H9 (cell line): ENCODE results near the gene ZBTB44. TPM values are rescaled to one million over a fixed set of nuclear protein-coding genes. Genes with fewer than 3 reads are reported as not detected.

Experiments used
- DNase-seq: peaks from one replicate; pipeline ENCODE4 v3.0.0-alpha.2; 2017
- H2AFZ ChIP-seq: one replicate; pipeline ENCODE4 v1.6.1; 2013; ENCODE audit warnings: mild to moderate bottlenecking, low read length, control low read depth, moderate library complexity
- H2AK5ac ChIP-seq: 2 replicates; pipeline ENCODE4 v1.6.1; 2013; ENCODE audit warnings: low read length, control low read depth, mixed read lengths; ENCODE audit not compliant: insufficient read length
- H2BK120ac ChIP-seq: one replicate; pipeline ENCODE4 v1.6.1; 2013; ENCODE audit warnings: low read depth, mild to moderate bottlenecking, low read length, control low read depth, inconsistent platforms; ENCODE audit not compliant: poor library complexity, severe bottlenecking
- H2BK12ac ChIP-seq: 2 replicates; pipeline ENCODE4 v1.6.1; 2013; ENCODE audit warnings: low read length, control low read depth, mixed read lengths, low read depth; ENCODE audit not compliant: insufficient read length
- H2BK15ac ChIP-seq: 2 replicates; pipeline ENCODE4 v1.6.1; 2013; ENCODE audit warnings: low read depth, low read length, control low read depth
- H2BK20ac ChIP-seq: one replicate; pipeline ENCODE4 v1.6.1; 2013; ENCODE audit warnings: low read depth, mild to moderate bottlenecking, low read length, control low read depth, inconsistent platforms; ENCODE audit not compliant: poor library complexity, severe bottlenecking
- H2BK5ac ChIP-seq: 2 replicates; pipeline ENCODE4 v1.6.1; 2013; ENCODE audit warnings: low read length, control low read depth, mixed read lengths; ENCODE audit not compliant: insufficient read length
- H3K14ac ChIP-seq: 2 replicates; pipeline ENCODE4 v1.6.1; 2013; ENCODE audit warnings: low read length, control low read depth; ENCODE audit not compliant: insufficient read depth
- H3K18ac ChIP-seq: 2 replicates; pipeline ENCODE4 v1.6.1; 2013; ENCODE audit warnings: low read depth, mild to moderate bottlenecking, mixed read lengths, low read length, control low read depth; ENCODE audit not compliant: insufficient read length
- H3K23ac ChIP-seq: 2 replicates; pipeline ENCODE4 v1.6.1; 2013; ENCODE audit warnings: low read length, control low read depth, mixed read lengths, low read depth; ENCODE audit not compliant: insufficient read length
- H3K23me2 ChIP-seq: 2 replicates; pipeline ENCODE4 v1.6.1; 2013; ENCODE audit warnings: low read depth, mild to moderate bottlenecking, mixed read lengths, low read length, control low read depth; ENCODE audit not compliant: insufficient read length, poor library complexity, severe bottlenecking
- H3K27ac ChIP-seq: 2 replicates; pipeline ENCODE4 v1.5.1; 2013; ENCODE audit warnings: low read length, control low read depth, mixed read lengths, low read depth; ENCODE audit not compliant: insufficient read length
- H3K27me3 ChIP-seq: 2 replicates; pipeline ENCODE4 v1.6.1; 2013; ENCODE audit warnings: low read length, control low read depth, inconsistent platforms; ENCODE audit not compliant: insufficient read depth
- H3K4ac ChIP-seq: 2 replicates; pipeline ENCODE4 v1.6.1; 2013; ENCODE audit warnings: low read depth, mild to moderate bottlenecking, control low read depth, inconsistent platforms, low read length, moderate library complexity
- H3K4me1 ChIP-seq: 2 replicates; pipeline ENCODE4 v1.6.1; 2013; ENCODE audit warnings: low read length, control low read depth, inconsistent platforms; ENCODE audit not compliant: insufficient read depth
- H3K4me2 ChIP-seq: 2 replicates; pipeline ENCODE4 v1.6.1; 2013; ENCODE audit warnings: low read length, control low read depth, mixed read lengths; ENCODE audit not compliant: insufficient read length, insufficient read depth
- H3K56ac ChIP-seq: 2 replicates; pipeline ENCODE4 v1.6.1; 2013; ENCODE audit warnings: low read depth, mild to moderate bottlenecking, mixed read lengths, low read length, control low read depth; ENCODE audit not compliant: insufficient read length
- H3K79me1 ChIP-seq: 2 replicates; pipeline ENCODE4 v1.6.1; 2013; ENCODE audit warnings: low read depth, mild to moderate bottlenecking, moderate library complexity, low read length, control low read depth, inconsistent platforms; ENCODE audit not compliant: insufficient read depth, poor library complexity, severe bottlenecking
- H3K79me2 ChIP-seq: 2 replicates; pipeline ENCODE4 v1.6.1; 2013; ENCODE audit warnings: low read length, control low read depth, inconsistent platforms; ENCODE audit not compliant: insufficient read depth
- H3K9ac ChIP-seq: 2 replicates; pipeline ENCODE4 v1.6.1; 2013; ENCODE audit warnings: low read length, control low read depth, mixed read lengths; ENCODE audit not compliant: insufficient read length; ENCODE audit errors: extremely low read depth
- H3K9me3 ChIP-seq: one replicate; pipeline ENCODE4 v1.6.1; 2013; ENCODE audit warnings: low read depth, low read length, inconsistent platforms; ENCODE audit not compliant: control insufficient read depth
- H3T11ph ChIP-seq: one replicate; pipeline ENCODE4 v1.6.1; 2013; ENCODE audit warnings: mild to moderate bottlenecking, low read length, control low read depth, inconsistent platforms
- H4K20me1 ChIP-seq: one replicate; pipeline ENCODE4 v1.6.1; 2013; ENCODE audit not compliant: control insufficient read depth, insufficient read length, insufficient read depth
- H4K5ac ChIP-seq: 2 replicates; pipeline ENCODE4 v1.6.1; 2013; ENCODE audit warnings: low read depth, mild to moderate bottlenecking, mixed read lengths, low read length, control low read depth; ENCODE audit not compliant: insufficient read length
- H4K8ac ChIP-seq: replicated peaks from 2 replicates; pipeline ENCODE4 v1.6.1; 2013; ENCODE audit warnings: low read length, control low read depth, mixed read lengths, low read depth; ENCODE audit not compliant: insufficient read length
- H4K91ac ChIP-seq: 2 replicates; pipeline ENCODE4 v1.6.1; 2013; ENCODE audit warnings: low read depth, mild to moderate bottlenecking, moderate library complexity, mixed read lengths, low read length, control low read depth; ENCODE audit not compliant: insufficient read length
- H3K27ac Mint-ChIP-seq, 3 experiments: 2 replicates in 2 of 3; 3 replicates in 1 of 3; pipeline ENCODE4 v1.8.0; 2020 to 2021; ENCODE audit warnings: mixed read lengths in 3 of 3, mild to moderate bottlenecking in 1 of 3, moderate library complexity in 1 of 3
- H3K27me3 Mint-ChIP-seq: 2 replicates; pipeline ENCODE4 v1.8.0; 2021; ENCODE audit warnings: low read depth, mild to moderate bottlenecking, moderate library complexity, mixed read lengths
- H3K36me3 Mint-ChIP-seq, 3 experiments: 2 replicates in 2 of 3; 3 replicates in 1 of 3; pipeline ENCODE4 v1.8.0; 2020 to 2021; ENCODE audit warnings: low read depth in 3 of 3, mixed read lengths in 3 of 3; ENCODE audit not compliant: insufficient read depth in 1 of 3
- H3K4me1 Mint-ChIP-seq, 2 experiments: 2 replicates each; pipeline ENCODE4 v1.8.0; 2020; ENCODE audit warnings: mixed read lengths in 2 of 2
- H3K4me3 Mint-ChIP-seq, 2 experiments: 2 replicates in 1 of 2; 3 replicates in 1 of 2; pipeline ENCODE4 v1.8.0; 2020 to 2021; ENCODE audit warnings: mild to moderate bottlenecking in 2 of 2, mixed read lengths in 2 of 2, moderate library complexity in 1 of 2
- H3K9me3 Mint-ChIP-seq, 2 experiments: 2 replicates in 1 of 2; 3 replicates in 1 of 2; pipeline ENCODE4 v1.8.0; 2020; ENCODE audit warnings: mild to moderate bottlenecking in 2 of 2, mixed read lengths in 2 of 2, moderate library complexity in 1 of 2
- WGBS: extraction: QIAGEN DNeasy Blood & Tissue Kit; methylation state at CpG from one replicate; pipeline ENCODE4 v1.1.7; 2013; ENCODE audit warnings: missing lambda C conversion rate, low lambda C conversion rate, mixed read lengths; ENCODE audit not compliant: insufficient read length; ENCODE audit errors: extremely low coverage; 5-methylcytosine and 5-hydroxymethylcytosine counted together
- total RNA-seq: library from RNA; stranded (reverse); gene quantifications from 2 replicates; pipeline ENCODE4 v1.2.1, GENCODE V29; 2021
- TF ChIP-seq, protein P1 (sequence below): fragments of 200-600 bp; sonication (generic); conservative IDR thresholded peaks from 3 replicates; pipeline ENCODE4 v1.8.0; 2021; ENCODE audit warnings: antibody characterized with exemption, mild to moderate bottlenecking

The ZBTB44 gene
- total RNA-seq, 1 experiment from 2014 or later: 67.7 TPM

- no peak overlapping the region for H2AFZ ChIP-seq
- H3K9me3 ChIP-seq: no peaks in the 10 kb centered on the region
- TF ChIP-seq, protein P1, sequence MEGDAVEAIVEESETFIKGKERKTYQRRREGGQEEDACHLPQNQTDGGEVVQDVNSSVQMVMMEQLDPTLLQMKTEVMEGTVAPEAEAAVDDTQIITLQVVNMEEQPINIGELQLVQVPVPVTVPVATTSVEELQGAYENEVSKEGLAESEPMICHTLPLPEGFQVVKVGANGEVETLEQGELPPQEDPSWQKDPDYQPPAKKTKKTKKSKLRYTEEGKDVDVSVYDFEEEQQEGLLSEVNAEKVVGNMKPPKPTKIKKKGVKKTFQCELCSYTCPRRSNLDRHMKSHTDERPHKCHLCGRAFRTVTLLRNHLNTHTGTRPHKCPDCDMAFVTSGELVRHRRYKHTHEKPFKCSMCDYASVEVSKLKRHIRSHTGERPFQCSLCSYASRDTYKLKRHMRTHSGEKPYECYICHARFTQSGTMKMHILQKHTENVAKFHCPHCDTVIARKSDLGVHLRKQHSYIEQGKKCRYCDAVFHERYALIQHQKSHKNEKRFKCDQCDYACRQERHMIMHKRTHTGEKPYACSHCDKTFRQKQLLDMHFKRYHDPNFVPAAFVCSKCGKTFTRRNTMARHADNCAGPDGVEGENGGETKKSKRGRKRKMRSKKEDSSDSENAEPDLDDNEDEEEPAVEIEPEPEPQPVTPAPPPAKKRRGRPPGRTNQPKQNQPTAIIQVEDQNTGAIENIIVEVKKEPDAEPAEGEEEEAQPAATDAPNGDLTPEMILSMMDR: no peak
- H3K23me2 ChIP-seq: peaks cover 8% of the 10 kb centered on the region
- H3K9me3 Mint-ChIP-seq: peaks cover 26 to 30% of the 10 kb centered on the region in 2 experiments
- H2BK120ac ChIP-seq: no peak overlapping the region
- no peak overlapping the region for H3K18ac ChIP-seq
- H3K79me2 ChIP-seq: peaks cover 57% of the 10 kb centered on the region; the same call in 1 of the 2 replicates
- no peaks in the 10 kb centered on the region for H3K27me3 ChIP-seq
- no peak overlapping the region for H3K56ac ChIP-seq
- H3K23ac ChIP-seq: no peak overlapping the region
- H3K36me3 Mint-ChIP-seq: peaks cover 29 to 43% (median 35%) of the 10 kb centered on the region in 3 experiments
- H3T11ph ChIP-seq: no peak overlapping the region
- no CpG with 5 or more reads among the region's 4 CpGs for WGBS
- H3K4ac ChIP-seq: no peak overlapping the region
- peaks cover 4% of the 10 kb centered on the region for H3K79me1 ChIP-seq
- no peak overlapping the region for H3K9ac ChIP-seq
- H3K27ac Mint-ChIP-seq: no peak overlapping the region; a peak in 1 of 7 replicates
- H4K20me1 ChIP-seq: no peaks in the 10 kb centered on the region
- no peaks in the 10 kb centered on the region; the same call in 1 of the 2 replicates for H3K4me1 ChIP-seq
- H4K5ac ChIP-seq: no peak overlapping the region
- no peak overlapping the region for H4K91ac ChIP-seq
- no peak overlapping the region for H2AK5ac ChIP-seq
- H2BK20ac ChIP-seq: no peak overlapping the region
- no peak overlapping the region for H3K27ac ChIP-seq
- no peak overlapping the region for H3K4me3 Mint-ChIP-seq
- no peak overlapping the region for H4K8ac ChIP-seq
- no peak overlapping the region for H2BK5ac ChIP-seq
- H3K4me2 ChIP-seq: no peak overlapping the region
- H3K4me1 Mint-ChIP-seq: peaks cover 35 to 36% of the 10 kb centered on the region in 2 experiments
- no peaks in the 10 kb centered on the region for H3K27me3 Mint-ChIP-seq
- H2BK12ac ChIP-seq: no peak overlapping the region
- no peak overlapping the region for H3K14ac ChIP-seq
- no peak for DNase-seq
- no peak overlapping the region for H2BK15ac ChIP-seq
These were observed 4.1 kb downstream of the ZBTB44 start for GRCh38 chr11:130310622-130311021.
